GM12878 (cell line): Measurements from ENCODE around the gene KIAA1143. TPM values are rescaled to one million over a fixed set of nuclear protein-coding genes. Genes with fewer than 3 reads are reported as not detected.

Experiments
- ATAC-seq: fragments of 200-7000 bp; cut with Tn5 transposase; 3 replicates; pipeline ENCODE4 v1.9.1; 2020; ENCODE audit warnings: mild to moderate bottlenecking, moderate library complexity
- BruUV-seq: library from RNA; stranded (reverse); fragments of 400-500 nt; replicated peaks from 2 replicates; lab custom pipeline; 2021; lab: Mats Ljungman, UMichigan
- CTCF ChIA-PET: fragments of 300-600 bp; sonication (Branson Sonifier 250); formaldehyde crosslinking; extraction: SDS; loops from one replicate; lab custom pipeline; 2021; ENCODE audit warnings: inconsistent platforms; lab: Yijun Ruan, JAX
- POLR2A ChIA-PET: fragments of 350-600 bp; formaldehyde crosslinking; extraction: SDS; loops from one replicate; lab custom pipeline; 2021; ENCODE audit warnings: inconsistent platforms; lab: Charles Lee
- RAD21 ChIA-PET: fragments of 300-600 bp; sonication (Branson Sonifier 250); formaldehyde crosslinking; loops from one replicate; lab custom pipeline; 2023; ENCODE audit warnings: antibody characterized with exemption; ENCODE audit not compliant: unreplicated experiment; lab: Charles Lee
- SMC1A ChIA-PET: fragments of 300-600 bp; sonication (Branson Sonifier 250); formaldehyde crosslinking; loops from one replicate; lab custom pipeline; 2023; ENCODE audit not compliant: unreplicated experiment, uncharacterized antibody; lab: Charles Lee
- DNase-seq: peaks from one replicate; pipeline ENCODE4 v3.0.0-alpha.2; 2011; ENCODE audit warnings: low read depth, low spot score
- FAIRE-seq: peaks from 3 replicates; lab custom pipeline; 2011; peaks lifted over from hg19 to GRCh38; lab: Jason Lieb, UNC
- H2AFZ ChIP-seq: 2 replicates; pipeline ENCODE4 v1.6.0; 2011; ENCODE audit warnings: low read depth, low read length, control low read depth; ENCODE audit not compliant: control insufficient read depth
- H3K27ac ChIP-seq: 2 replicates; pipeline ENCODE4 v1.5.1; 2011; ENCODE audit warnings: control low read depth; ENCODE audit not compliant: control insufficient read depth, insufficient read depth
- H3K27me3 ChIP-seq, 2 experiments: replicated peaks in 1 of 2; 2 replicates each; pipeline versions ENCODE4 v1.6.0 to v1.6.1; 2011; ENCODE audit warnings: low read length in 1 of 2; ENCODE audit not compliant: control insufficient read depth in 2 of 2, insufficient read depth in 2 of 2
- H3K36me3 ChIP-seq, 2 experiments: 2 replicates each; pipeline ENCODE4 v1.5.1; 2011; ENCODE audit warnings: low read length in 1 of 2; ENCODE audit not compliant: control insufficient read depth in 2 of 2, insufficient read depth in 2 of 2
- H3K4me1 ChIP-seq: 2 replicates; pipeline ENCODE4 v1.6.1; 2011; ENCODE audit warnings: mild to moderate bottlenecking, low read length, moderate library complexity, mixed read lengths; ENCODE audit not compliant: control insufficient read depth, insufficient read depth
- H3K4me2 ChIP-seq: 2 replicates; pipeline ENCODE4 v1.6.0; 2011; ENCODE audit warnings: control low read depth; ENCODE audit not compliant: control insufficient read depth, insufficient read depth
- H3K4me3 ChIP-seq: fragments of 200-600 bp; sonication (generic); 2 replicates; pipeline ENCODE4 v1.5.1; 2016
- H3K79me2 ChIP-seq: 2 replicates; pipeline ENCODE4 v1.6.0; 2011; ENCODE audit warnings: low read length; ENCODE audit not compliant: control insufficient read depth, insufficient read depth
- H3K9ac ChIP-seq: 2 replicates; pipeline ENCODE4 v1.8.0; 2011; ENCODE audit warnings: low read length, control low read depth, mixed read lengths; ENCODE audit not compliant: control insufficient read depth, insufficient read depth
- H3K9me3 ChIP-seq: replicated peaks from 3 replicates; pipeline ENCODE4 v1.5.1; 2011; ENCODE audit warnings: mild to moderate bottlenecking, low read length; ENCODE audit not compliant: control insufficient read depth, insufficient read depth
- H4K20me1 ChIP-seq: 2 replicates; pipeline ENCODE4 v1.6.0; 2011; ENCODE audit not compliant: control insufficient read depth, insufficient read depth
- BCL11A ChIP-seq: IDR thresholded peaks from 2 replicates; pipeline ENCODE4 v1.6.1; 2011; ENCODE audit warnings: low read depth, low read length
- CBX5 ChIP-seq: sonication (generic); IDR thresholded peaks from 2 replicates; pipeline ENCODE4 v1.6.1; 2016; ENCODE audit warnings: low read depth, moderate library complexity, mild to moderate bottlenecking, inconsistent platforms
- CREB1 ChIP-seq: IDR thresholded peaks from 2 replicates; pipeline ENCODE4 v1.6.1; 2012; ENCODE audit warnings: low read depth, mild to moderate bottlenecking, inconsistent platforms
- EGR1 ChIP-seq, 2 experiments: IDR thresholded peaks; 1 replicate in 1 of 2; 2 replicates in 1 of 2; pipeline ENCODE4 v1.6.1; 2011 to 2012; ENCODE audit warnings: low read depth in 2 of 2, low read length in 2 of 2, borderline replicate concordance in 1 of 2, mild to moderate bottlenecking in 1 of 2, moderate library complexity in 1 of 2
- ETV6 ChIP-seq, 2 experiments: fragments of 450-650 bp in 1 of 2; IDR thresholded peaks in 1 of 2; conservative IDR thresholded peaks in 1 of 2; 2 replicates each; pipeline ENCODE4 v1.6.1; 2014; ENCODE audit warnings: antibody characterized with exemption in 1 of 2, borderline replicate concordance in 1 of 2, low read depth in 1 of 2, mild to moderate bottlenecking in 1 of 2, moderate library complexity in 1 of 2
- GABPA ChIP-seq: IDR thresholded peaks from 2 replicates; pipeline ENCODE4 v1.6.1; 2014; ENCODE audit warnings: antibody characterized with exemption, low read depth, mild to moderate bottlenecking, inconsistent platforms
- HSF1 ChIP-seq: fragments of 150-350 bp; IDR thresholded peaks from 2 replicates; pipeline ENCODE4 v1.6.1; 2014; ENCODE audit warnings: mild to moderate bottlenecking, low read depth, low read length
- IRF4 ChIP-seq: IDR thresholded peaks from 2 replicates; pipeline ENCODE4 v1.6.1; 2011; ENCODE audit warnings: low read depth, low read length
- NFIC ChIP-seq: IDR thresholded peaks from 2 replicates; pipeline ENCODE4 v1.6.1; 2012; ENCODE audit warnings: low read depth, mild to moderate bottlenecking, inconsistent platforms, low read length, moderate library complexity
- RELA ChIP-seq: fragments of 450-650 bp; IDR thresholded peaks from 2 replicates; pipeline ENCODE4 v1.8.0; 2014; ENCODE audit warnings: borderline replicate concordance; ENCODE audit not compliant: partially characterized antibody
- RUNX3 ChIP-seq: IDR thresholded peaks from 2 replicates; pipeline ENCODE4 v1.6.1; 2012; ENCODE audit warnings: low read length, inconsistent platforms
- TAF1 ChIP-seq: IDR thresholded peaks from 2 replicates; pipeline ENCODE4 v1.6.1; 2011; ENCODE audit warnings: mild to moderate bottlenecking, low read depth, low read length, borderline replicate concordance
- TCF3 ChIP-seq: IDR thresholded peaks from 2 replicates; pipeline ENCODE4 v1.6.1; 2012; ENCODE audit warnings: low read depth, mild to moderate bottlenecking, low read length, borderline replicate concordance; ENCODE audit not compliant: insufficient read depth
- ZNF274 ChIP-seq: IDR thresholded peaks from one replicate; pipeline ENCODE4 v1.8.0; 2011; ENCODE audit not compliant: insufficient read length, insufficient read depth
- ZZZ3 ChIP-seq: IDR thresholded peaks from 2 replicates; pipeline ENCODE4 v1.6.1; 2011; ENCODE audit warnings: low read depth; ENCODE audit not compliant: control insufficient read depth, insufficient read length
- WGBS: methylation state at CpG from one replicate; pipeline ENCODE4 v1.1.6; 2016; ENCODE audit warnings: low lambda C conversion rate; ENCODE audit not compliant: insufficient replicate concordance, insufficient coverage; ENCODE audit errors: missing lambda C conversion rate; 5-methylcytosine and 5-hydroxymethylcytosine counted together
- in situ Hi-C: fragments of 300-500 bp; cut with MboI; formaldehyde crosslinking; loops from 9 replicates; pipeline ENCODE4 v1.14.3; 2018; ENCODE audit warnings: mixed read lengths
- intact Hi-C: fragments of 100-400 bp; cut with micrococcal nuclease; formaldehyde crosslinking; loops from one replicate; pipeline ENCODE4 v1.14.2; 2022; ENCODE audit not compliant: unreplicated experiment
- polyA plus RNA-seq, 11 experiments: library from polyadenylated mRNA; depleted of rRNA in 4 of 11; unstranded in 6 of 11; stranded (reverse) in 5 of 11; fragments of >200 nt; fragmentation: Nextera tagmentation in 4 of 11; fragmentation: Illumina TruSeq in 1 of 11; extraction: Ambion mirVana in 4 of 11; extraction: Trizol in 1 of 11; gene quantifications; 1 replicate in 1 of 11; 2 replicates in 10 of 11; pipeline versions ENCODE4 v1.2.1 to v1.2.3, GENCODE V29; 2011 to 2016; ENCODE audit warnings: inconsistent platforms in 2 of 11, missing spikeins in 2 of 11, low read depth in 1 of 11
- total RNA-seq, 4 experiments: library from RNA; depleted of rRNA in 3 of 4; stranded (reverse); fragments of >200 nt in 3 of 4; fragmentation: Illumina TruSeq in 1 of 4; extraction: Trizol in 1 of 4; gene quantifications; 2 replicates each; pipeline versions ENCODE4 v1.2.1 to v1.2.3, GENCODE V29; 2013 to 2021

The KIAA1143 gene
- total and polyA plus RNA-seq, 10 of the 15 experiments (the other 5 are each of a cell fraction or from before 2014, with no cell fraction given) = 11.4 to 37.6 (median 28.4) TPM

- H3K4me3 ChIP-seq = no peak overlapping the region
- intact Hi-C loops (no loop called here), in situ Hi-C loops (no loop called here)
- DNase-seq (no peak), ATAC-seq (no peak), FAIRE-seq (no peak)
- ChIA-PET CTCF (no interaction called here), SMC1A (no interaction called here), RAD21 (no interaction called here), POLR2A (no interaction called here)
- H3K4me2 ChIP-seq = no peak overlapping the region
- H3K27ac ChIP-seq = no peak overlapping the region
- H3K79me2 ChIP-seq = no peaks in the 10 kb centered on the region
- no peaks in the 10 kb centered on the region for H3K4me1 ChIP-seq
- H3K9me3 ChIP-seq = peaks cover 35% of the 10 kb centered on the region
- WGBS = 70% methylated on average over 10 of the region's 10 CpGs
- no peak for TF ChIP-seq ZZZ3
- TF ChIP-seq CBX5 = 0 out of 2 replicates have a peak, but pooled peaks have one; percentile 26
- TF ChIP-seq ETV6 (conservative IDR thresholded peaks at IDR 0.05 in 1 of 2, IDR thresholded peaks at IDR 0.05 in 1 of 2; ENCODE audit: borderline replicate concordance in 1 of 2, low read depth in 1 of 2) = no peak
- peak; percentile 67 for TF ChIP-seq ZNF274
- TF ChIP-seq IRF4 = no peak
- no peaks in the 10 kb centered on the region for H3K27me3 ChIP-seq
- no TSS peak for BruUV-seq
- no peak overlapping the region for H2AFZ ChIP-seq
- no peaks in the 10 kb centered on the region for H4K20me1 ChIP-seq
- H3K9ac ChIP-seq = no peak overlapping the region
- no peaks in the 10 kb centered on the region for H3K36me3 ChIP-seq
Observed at GRCh38 chr3:44721231-44722102, 40.0 kb downstream of the KIAA1143 start.

GRCh38 chr3:44712455-44713075 is 48.9 kb downstream of the KIAA1143 start, which contains the start of gene ZNF502:
TSS of gene ZNF502 (plus strand) at chr3:44712660. CDS start at chr3:44720262, 7,602 bp downstream.
- BruUV-seq = TSS peak; percentile 69
- CTCF ChIA-PET = no interaction called here
- H3K4me1 ChIP-seq = no peaks in the 10 kb centered on the region
- TF ChIP-seq TCF3 (no peak), HSF1 (no peak), GABPA (peak; percentile 93), RELA (no peak), NFIC (no peak), TAF1 (peak; percentile 58; the same call in 1 of the 2 replicates), CREB1 (peak; percentile 95), BCL11A (no peak), CBX5 (no peak), EGR1 (IDR thresholded peaks at IDR 0.05; ENCODE audit: borderline replicate concordance in 1 of 2, low read depth in 2 of 2, low read length in 2 of 2) (0 out of 3 replicates have a peak, but pooled peaks of 1 of the 2 experiments have one; percentile 10), RUNX3 (peak; percentile 26; the same call in 1 of the 2 replicates)

More at GRCh38 chr3:44712455-44713075, 48.9 kb downstream of the KIAA1143 start, which contains the start of gene ZNF502:
- ChIA-PET SMC1A (no interaction called here), RAD21 (no interaction called here), POLR2A (no interaction called here)
- peak within 1 kb of the TSS; percentile 57 for H3K4me2 ChIP-seq
- intact Hi-C loops = no loop called here
- peaks cover 14% of the 10 kb centered on the region for H3K9me3 ChIP-seq
- no peaks in the 10 kb centered on the region for H4K20me1 ChIP-seq
- in situ Hi-C loops = no loop called here
- ATAC-seq = peak; percentile 77
- H3K27ac ChIP-seq = no peak within 1 kb of the TSS
- 11% methylated on average over 36 of the region's 36 CpGs for WGBS
- H3K27me3 ChIP-seq = no peaks in the 10 kb centered on the region
- no peak for FAIRE-seq
- no peak for DNase-seq
- H3K36me3 ChIP-seq = no peaks in the 10 kb centered on the region
- H3K79me2 ChIP-seq = no peaks in the 10 kb centered on the region
- peak within 1 kb of the TSS; percentile 48; the same call in 1 of the 2 replicates for H3K4me3 ChIP-seq
- no peak within 1 kb of the TSS for H3K9ac ChIP-seq
- H2AFZ ChIP-seq = peak within 1 kb of the TSS; percentile 82
